GM12872 (cell line): ENCODE results near the gene IGFL1.

ENCODE experiments used
- CTCF ChIP-seq: IDR thresholded peaks from 3 replicates; pipeline ENCODE4 v1.5.1; 2011; ENCODE audit warnings: low read depth, mild to moderate bottlenecking, low read length, moderate library complexity; ENCODE audit not compliant: insufficient read depth

IGFL1 gene

GRCh38 chr19:46225558-46226004, 4.0 kb upstream of the IGFL1 start:
- no peak for TF ChIP-seq CTCF

GRCh38 chr19:46226438-46226973, 3.0 kb upstream of the IGFL1 start:
- no peak for TF ChIP-seq CTCF

GRCh38 chr19:46232029-46232428, 2.5 kb downstream of the IGFL1 start:
- no peak for TF ChIP-seq CTCF

- no peak for TF ChIP-seq CTCF
These were observed 2.9 kb downstream of the IGFL1 start for GRCh38 chr19:46232468-46232867.

GRCh38 chr19:46232938-46233621, 3.5 kb downstream of the IGFL1 start:
- TF ChIP-seq CTCF = no peak

GRCh38 chr19:46239193-46240024, 9.9 kb downstream of the IGFL1 start:
- TF ChIP-seq CTCF = no peak

- TF ChIP-seq CTCF = no peak
These were observed 11.2 kb downstream of the IGFL1 start for GRCh38 chr19:46240693-46241092.
